Activated naive CD4-positive, alpha-beta T cell treated with anti-CD3 and anti-CD28 coated beads for 36 hours (primary cell): ENCODE results near the gene CDC23. TPM values are rescaled to one million over a fixed set of nuclear protein-coding genes. Genes with fewer than 3 reads are reported as not detected.
"Not testable (repeated sequence)": the region's sequence is repeated elsewhere in the genome, so short reads cannot be mapped to it uniquely, and the experiment has no call there.

Experiments used
- CTCF ChIA-PET: fragments of 350-600 bp; sonication (Branson Sonifier 250); formaldehyde crosslinking; loops from one replicate; lab custom pipeline; 2021; ENCODE audit warnings: antibody characterized with exemption; lab: Charles Lee
- DNase-seq: peaks from one replicate; pipeline ENCODE4 v3.0.0-alpha.2; 2020
- H3K27ac Mint-ChIP-seq: one replicate; pipeline ENCODE4 v1.8.0; 2021; ENCODE audit warnings: mild to moderate bottlenecking, mixed read lengths
- H3K27me3 Mint-ChIP-seq: one replicate; pipeline ENCODE4 v1.8.0; 2021; ENCODE audit warnings: low read depth, mixed read lengths
- H3K36me3 Mint-ChIP-seq: one replicate; pipeline ENCODE4 v1.8.0; 2021; ENCODE audit warnings: low read depth, mixed read lengths
- H3K4me1 Mint-ChIP-seq: one replicate; pipeline ENCODE4 v1.8.0; 2021; ENCODE audit warnings: low read depth, mixed read lengths
- H3K4me3 Mint-ChIP-seq: one replicate; pipeline ENCODE4 v1.8.0; 2021; ENCODE audit warnings: mild to moderate bottlenecking, moderate library complexity, mixed read lengths
- H3K9me3 Mint-ChIP-seq: one replicate; pipeline ENCODE4 v1.8.0; 2021; ENCODE audit warnings: mixed read lengths
- intact Hi-C: fragments of 100-400 bp; cut with micrococcal nuclease; formaldehyde crosslinking; loops from one replicate; pipeline ENCODE4 v1.15.1; 2023
- total RNA-seq, 2 experiments: library from RNA; stranded (reverse); gene quantifications; one replicate each; pipeline ENCODE4 v1.2.3, GENCODE V29; 2021

CDC23 gene
- total RNA-seq, 2 experiments from 2014 or later = 44.3 to 47.2 TPM

DNA sequence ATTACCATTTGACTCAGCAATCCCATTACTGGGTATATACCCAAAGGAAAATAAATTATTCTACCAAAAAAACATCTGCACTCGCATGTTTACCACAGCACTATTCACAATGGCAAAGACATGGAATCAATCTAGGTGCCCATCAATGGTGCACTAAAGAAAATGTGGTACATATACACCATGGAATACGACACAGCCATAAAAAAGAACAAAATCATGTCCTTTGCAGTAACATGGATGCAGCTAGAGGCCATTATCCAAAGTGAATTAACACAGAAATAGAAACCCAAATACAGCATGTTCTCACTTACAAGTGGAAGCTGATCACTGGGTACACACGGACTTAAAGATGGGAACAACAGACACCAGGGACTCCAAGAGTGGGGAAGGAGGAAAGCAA, 2.1 kb downstream of the CDC23 start:
- no peaks in the 10 kb centered on the region for H3K9me3 Mint-ChIP-seq
- peaks cover 18% of the 10 kb centered on the region for H3K4me1 Mint-ChIP-seq
- H3K36me3 Mint-ChIP-seq = peaks cover 17% of the 10 kb centered on the region
- intact Hi-C loops = loop anchor here (5.0 to 10.0 kb wide), 2 partner anchors 71 to 224 kb away; partner anchors contain the start of gene REEP2
- no peak overlapping the region for H3K27ac Mint-ChIP-seq
- peak overlapping the region; percentile 25 for H3K4me3 Mint-ChIP-seq
- CTCF ChIA-PET = no interaction called here
- H3K27me3 Mint-ChIP-seq = no peaks in the 10 kb centered on the region
- no peak for DNase-seq

DNA sequence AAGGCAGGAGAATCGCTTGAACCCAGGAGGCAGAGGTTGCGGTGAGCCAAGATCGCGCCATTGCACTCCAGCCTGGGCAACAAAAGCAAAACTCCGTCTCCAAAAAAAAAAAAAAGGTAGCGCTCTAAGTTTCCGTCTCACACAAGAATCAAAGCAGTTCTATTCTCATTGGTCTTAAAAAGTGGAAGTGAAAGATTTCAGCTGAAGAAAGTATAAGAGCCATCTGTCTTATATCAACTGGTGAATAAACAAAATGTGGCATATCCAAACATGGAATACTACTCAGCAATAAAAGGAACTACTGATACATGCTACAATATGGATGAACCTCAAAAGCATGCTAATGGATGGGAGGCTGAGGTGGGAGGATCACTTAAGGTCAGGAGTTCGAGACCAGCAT, 19.3 kb downstream of the CDC23 start:
- H3K27me3 Mint-ChIP-seq, H3K27ac Mint-ChIP-seq, DNase-seq, H3K9me3 Mint-ChIP-seq, H3K4me3 Mint-ChIP-seq, H3K4me1 Mint-ChIP-seq, intact Hi-C loops: not testable (repeated sequence)
- CTCF ChIA-PET = interaction anchor here (0.6 kb wide), 1 partner anchor 122 kb away, joined by 3 read pairs; no protein-coding TSS in a partner anchor
- peaks cover 24% of the 10 kb centered on the region for H3K36me3 Mint-ChIP-seq

DNA sequence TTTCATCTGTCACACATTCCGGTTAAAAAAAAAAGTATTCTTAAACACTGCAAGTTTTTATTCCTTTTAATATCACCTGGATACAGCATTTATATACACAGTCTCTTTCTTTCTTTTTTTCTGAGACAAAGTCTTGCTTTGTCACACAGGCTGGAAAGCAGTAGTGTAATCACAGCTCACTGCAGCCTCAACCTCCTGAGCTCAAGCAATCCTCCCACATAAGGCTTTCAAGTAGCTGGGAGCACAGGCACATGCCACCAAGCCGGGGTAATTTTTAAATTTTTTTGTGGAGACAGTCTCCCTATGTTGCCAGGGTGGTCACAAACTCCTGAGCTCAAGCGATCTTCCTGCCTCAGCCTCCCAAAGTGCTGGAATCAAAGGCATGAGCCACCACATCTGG, 20.3 kb downstream of the CDC23 start:
- no peak overlapping the region for H3K4me3 Mint-ChIP-seq
- no peak for DNase-seq

DNA sequence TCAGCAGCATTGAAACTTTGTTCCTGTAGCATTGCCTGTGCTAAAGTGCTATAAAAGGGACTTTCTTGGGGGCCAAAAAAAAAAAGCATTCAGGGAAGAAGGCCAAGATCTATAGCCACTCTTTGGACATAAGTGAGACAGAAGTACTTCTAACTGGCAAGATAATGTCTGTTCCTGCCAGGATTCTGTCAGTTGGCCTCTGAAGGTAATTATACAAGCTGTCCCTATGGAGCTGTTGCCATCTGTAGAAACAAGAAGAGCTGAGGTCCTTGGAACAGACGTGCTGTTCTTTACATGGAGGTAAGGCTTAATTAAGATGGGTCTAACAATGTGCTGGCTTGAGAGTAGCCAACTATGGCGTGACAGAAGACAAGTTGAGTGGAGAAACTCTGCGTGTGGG, 24.5 kb downstream of the CDC23 start:
- Mint-ChIP-seq H3K27me3 (no peaks in the 10 kb centered on the region), H3K36me3 (peaks cover 43% of the 10 kb centered on the region), H3K27ac (no peak overlapping the region)

More for the DNA sequence above, 20.3 kb downstream of the CDC23 start:
- H3K4me1 Mint-ChIP-seq = no peaks in the 10 kb centered on the region
- CTCF ChIA-PET = no interaction called here
- H3K27me3 Mint-ChIP-seq = no peaks in the 10 kb centered on the region
- H3K9me3 Mint-ChIP-seq = no peaks in the 10 kb centered on the region
- no peak overlapping the region for H3K27ac Mint-ChIP-seq
- intact Hi-C loops = no loop called here
- H3K36me3 Mint-ChIP-seq = peaks cover 26% of the 10 kb centered on the region

DNA sequence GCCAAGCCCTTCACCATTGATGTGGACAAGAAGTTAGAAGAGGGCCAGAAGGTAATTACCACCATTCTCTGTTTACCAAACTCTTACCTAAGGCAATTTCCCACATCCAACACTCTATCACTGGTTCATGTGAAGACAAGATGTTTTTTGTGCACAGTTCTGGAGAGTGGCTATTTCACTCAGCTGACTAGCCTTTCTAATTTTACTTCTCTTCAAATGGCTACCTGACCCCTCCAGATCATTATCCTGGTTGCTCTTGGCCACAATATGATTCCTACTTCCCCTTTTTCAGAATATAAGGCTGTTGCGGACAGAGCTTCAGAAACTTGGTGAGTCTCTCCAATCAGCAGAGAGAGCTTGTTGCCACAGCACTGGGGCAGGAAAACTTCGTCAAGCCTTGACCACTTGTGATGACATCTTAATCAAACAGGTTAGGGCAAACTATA, 27.1 kb downstream of the CDC23 start:
- Mint-ChIP-seq H3K27ac (no peak overlapping the region), H3K4me1 (no peaks in the 10 kb centered on the region), H3K36me3 (peaks cover 49% of the 10 kb centered on the region), H3K4me3 (no peak overlapping the region), H3K27me3 (no peaks in the 10 kb centered on the region), H3K9me3 (no peaks in the 10 kb centered on the region)
- intact Hi-C loops = no loop called here
- DNase-seq = no peak
- CTCF ChIA-PET = interaction anchor here (0.8 to 2.2 kb wide), 2 partner anchors 167 to 318 kb away, joined by 4 to 7 read pairs; partner anchors contain the start of gene KDM3B

More for the DNA sequence above, 24.5 kb downstream of the CDC23 start:
- H3K4me3 Mint-ChIP-seq = no peak overlapping the region
- DNase-seq = no peak
- H3K9me3 Mint-ChIP-seq = no peaks in the 10 kb centered on the region
- no peaks in the 10 kb centered on the region for H3K4me1 Mint-ChIP-seq
- CTCF ChIA-PET = interaction anchor here (0.8 to 1.0 kb wide), 2 partner anchors 10 to 163 kb away, joined by 3 read pairs; partner anchors contain the start of genes BRD8 and KIF20A
- intact Hi-C loops = no loop called here

DNA sequence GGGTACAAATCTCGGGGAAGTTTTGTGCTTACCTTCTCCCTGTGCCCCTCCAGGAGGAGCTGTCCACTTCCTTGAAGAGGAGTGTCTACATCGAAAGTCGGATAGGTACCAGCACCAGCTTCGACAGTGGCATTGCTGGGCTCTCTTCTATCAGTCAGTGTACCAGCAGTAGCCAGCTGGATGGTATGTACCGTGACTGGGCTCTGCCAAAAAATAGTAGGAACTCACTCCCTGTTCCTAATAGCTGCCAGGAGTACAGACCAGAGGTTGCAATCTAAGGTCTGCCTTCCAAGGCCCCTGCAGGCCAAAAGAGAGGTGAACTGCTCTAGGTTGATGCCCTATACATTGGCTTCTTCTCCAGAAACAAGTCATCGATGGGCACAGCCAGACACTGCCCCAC, 30.3 kb downstream of the CDC23 start:
- H3K36me3 Mint-ChIP-seq = peaks cover 45% of the 10 kb centered on the region
- H3K4me3 Mint-ChIP-seq = no peak overlapping the region
- intact Hi-C loops = no loop called here
- H3K27me3 Mint-ChIP-seq = no peaks in the 10 kb centered on the region
- H3K4me1 Mint-ChIP-seq = peaks cover 5% of the 10 kb centered on the region
- CTCF ChIA-PET = no interaction called here
- no peak overlapping the region for H3K27ac Mint-ChIP-seq
- H3K9me3 Mint-ChIP-seq = no peaks in the 10 kb centered on the region
- no peak for DNase-seq

DNA sequence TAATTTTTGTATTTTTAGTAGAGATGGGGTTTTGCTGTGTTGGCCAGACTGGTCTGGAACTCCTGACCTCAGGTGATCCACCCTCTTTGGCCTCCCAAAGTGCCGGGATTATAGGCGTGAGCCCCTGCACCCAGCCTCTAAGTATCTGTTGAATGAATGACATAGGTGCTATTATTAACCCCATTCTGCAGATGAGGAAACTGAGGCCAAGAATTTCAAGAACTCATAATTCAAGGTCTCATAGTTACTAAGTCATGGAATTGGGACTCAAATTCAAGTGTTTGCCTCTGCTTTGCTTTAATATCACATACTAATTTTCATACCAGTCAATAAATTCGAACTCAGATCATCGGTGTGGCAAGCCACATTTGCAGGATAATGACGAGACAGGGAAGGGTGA, 32.3 kb downstream of the CDC23 start:
- no peaks in the 10 kb centered on the region for H3K9me3 Mint-ChIP-seq
- H3K27ac Mint-ChIP-seq = no peak overlapping the region
- peaks cover 8% of the 10 kb centered on the region for H3K4me1 Mint-ChIP-seq
- no peak overlapping the region for H3K4me3 Mint-ChIP-seq
- intact Hi-C loops = loop anchor here (1.0 kb wide), 3 partner anchors 102 to 322 kb away; no protein-coding TSS in a partner anchor
- no peaks in the 10 kb centered on the region for H3K27me3 Mint-ChIP-seq
- no peak for DNase-seq
- H3K36me3 Mint-ChIP-seq = peaks cover 41% of the 10 kb centered on the region
- CTCF ChIA-PET = interaction anchor here (0.5 to 2.1 kb wide), 11 partner anchors 9 to 252 kb away, joined by 3 to 9 read pairs (median 4); partner anchors contain the start of gene CDC23

DNA sequence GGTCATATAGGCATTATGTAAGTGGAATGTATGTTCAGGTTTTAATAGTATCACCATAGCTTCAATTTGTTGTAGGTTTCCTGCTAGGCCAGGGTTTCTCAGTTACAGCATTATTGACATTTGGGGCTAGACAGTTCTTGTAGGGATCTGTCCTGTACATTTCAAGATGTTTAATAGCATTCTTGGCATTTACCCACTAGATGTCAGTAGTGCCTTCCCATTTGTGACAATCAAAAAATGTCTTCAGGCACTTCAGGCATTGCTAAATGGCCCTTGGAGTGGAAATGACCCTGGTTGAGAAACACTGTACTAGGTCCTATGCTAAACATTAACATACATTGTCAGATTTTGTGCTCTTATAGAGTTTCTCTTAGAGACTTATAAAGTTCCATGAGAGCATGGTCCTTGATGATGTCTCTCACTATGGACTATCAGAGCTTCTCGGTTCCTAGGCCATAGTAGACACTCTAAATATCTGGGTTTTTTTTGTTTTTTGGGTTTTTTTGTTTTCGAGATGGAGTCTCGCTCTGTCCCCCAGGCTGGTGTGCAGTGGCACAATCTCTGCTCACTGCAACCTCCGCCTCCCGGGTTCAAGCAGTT, 32.8 kb downstream of the CDC23 start:
- peak; percentile 8 for DNase-seq
- peaks cover 40% of the 10 kb centered on the region for H3K36me3 Mint-ChIP-seq
- no peaks in the 10 kb centered on the region for H3K9me3 Mint-ChIP-seq
- no peak overlapping the region for H3K4me3 Mint-ChIP-seq
- intact Hi-C loops = loop anchor here (1.0 kb wide), 3 partner anchors 103 to 323 kb away; no protein-coding TSS in a partner anchor
- peak overlapping the region; percentile 63 for H3K27ac Mint-ChIP-seq
- peaks cover 9% of the 10 kb centered on the region for H3K4me1 Mint-ChIP-seq
- H3K27me3 Mint-ChIP-seq = no peaks in the 10 kb centered on the region
- CTCF ChIA-PET = interaction anchor here (0.5 to 2.1 kb wide), 18 partner anchors 10 to 401 kb away, joined by 3 to 9 read pairs (median 4); partner anchors contain the start of genes CDC23 and KDM3B

DNA sequence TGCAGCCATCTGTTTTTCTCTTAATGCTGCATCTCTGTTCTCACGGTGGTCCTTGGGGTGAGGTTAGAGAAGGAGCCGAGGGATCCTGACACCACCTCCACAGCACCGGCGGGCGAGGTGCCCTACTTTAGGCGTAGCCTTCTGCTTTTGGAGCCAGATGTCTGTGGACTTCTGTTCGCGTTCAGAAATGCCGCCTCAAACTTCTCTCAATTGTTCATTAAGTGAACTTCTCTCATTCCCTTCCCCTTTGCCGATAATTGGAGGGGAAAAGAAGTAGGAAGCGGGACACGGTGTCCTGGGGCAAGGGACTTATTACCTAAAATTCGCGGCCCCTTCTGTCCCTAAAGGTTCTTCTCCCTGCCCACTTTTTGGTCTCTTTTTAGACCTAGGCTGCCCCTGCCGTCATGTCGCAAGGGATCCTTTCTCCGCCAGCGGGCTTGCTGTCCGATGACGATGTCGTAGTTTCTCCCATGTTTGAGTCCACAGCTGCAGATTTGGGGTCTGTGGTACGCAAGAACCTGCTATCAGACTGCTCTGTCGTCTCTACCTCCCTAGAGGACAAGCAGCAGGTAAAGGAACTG, 33.8 kb downstream of the CDC23 start:
- H3K27ac Mint-ChIP-seq = no peak overlapping the region
- peaks cover 38% of the 10 kb centered on the region for H3K36me3 Mint-ChIP-seq
- H3K9me3 Mint-ChIP-seq = no peaks in the 10 kb centered on the region
- H3K27me3 Mint-ChIP-seq = no peaks in the 10 kb centered on the region
- CTCF ChIA-PET = interaction anchor here (0.6 to 3.7 kb wide), 16 partner anchors 9 to 325 kb away, joined by 3 to 23 read pairs (median 4); partner anchors contain the start of gene KDM3B
- H3K4me1 Mint-ChIP-seq = peaks cover 12% of the 10 kb centered on the region
- H3K4me3 Mint-ChIP-seq = no peak overlapping the region
- DNase-seq = peak; percentile 26
- intact Hi-C loops = loop anchor here (1.0 to 10.0 kb wide), 2 partner anchors 146 to 255 kb away; partner anchors contain the start of genes FAM13B and REEP2

DNA sequence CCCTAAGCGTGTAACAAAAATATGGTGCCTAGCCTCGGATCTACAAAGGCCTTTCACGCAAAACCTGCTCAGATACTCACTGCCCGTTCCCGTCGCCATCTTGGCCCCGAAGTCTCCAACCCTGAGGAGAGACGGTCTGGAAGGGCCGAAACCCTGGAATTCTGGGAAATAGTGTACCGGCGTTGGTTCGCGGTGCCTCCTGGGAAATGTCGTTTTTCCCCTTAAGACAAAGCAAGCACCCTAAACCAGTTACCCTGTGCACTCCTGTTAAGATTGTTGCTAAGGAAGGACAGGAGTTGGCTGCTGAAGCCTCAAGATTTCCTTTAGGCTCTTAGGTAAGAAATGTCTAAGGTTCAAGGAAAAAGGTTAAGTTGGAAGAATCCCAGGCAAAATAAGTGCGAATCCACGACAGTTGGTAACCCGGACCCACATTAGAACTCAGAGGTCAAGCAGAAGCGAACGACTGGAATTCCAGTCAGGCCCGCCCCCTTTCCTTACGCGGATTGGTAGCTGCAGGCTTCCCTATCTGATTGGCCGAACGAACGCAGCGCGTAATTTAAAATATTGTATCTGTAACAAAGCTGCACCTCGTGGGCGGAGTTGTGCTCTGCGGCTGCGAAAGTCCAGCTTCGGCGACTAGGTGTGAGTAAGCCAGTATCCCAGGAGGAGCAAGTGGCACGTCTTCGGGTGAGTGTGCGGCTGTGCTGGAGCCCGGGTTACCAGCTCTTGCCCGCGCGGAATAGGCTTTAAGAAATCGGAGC, 34.4 kb downstream of the CDC23 start, which contains the start of the genes BRD8 and KIF20A:
Gene BRD8 (minus strand): TSS at position 115 of the 761 bp plus-strand sequence. CDS start 16 bp downstream, at position 99.
Gene KIF20A (plus strand): TSS at position 597 of the 761 bp plus-strand sequence. CDS start 569 bp downstream, outside the sequence.
- H3K9me3 Mint-ChIP-seq = no peaks in the 10 kb centered on the region
- peak; percentile 98 for DNase-seq
- CTCF ChIA-PET = interaction anchor here (0.7 to 3.7 kb wide), 11 partner anchors 9 to 1098 kb away, joined by 3 to 23 read pairs (median 4); partner anchors contain the start of gene KDM3B
- H3K4me3 Mint-ChIP-seq = no peak within 1 kb of the TSS
- H3K27me3 Mint-ChIP-seq = no peaks in the 10 kb centered on the region
- peaks cover 12% of the 10 kb centered on the region for H3K4me1 Mint-ChIP-seq
- intact Hi-C loops = loop anchor here (1.0 to 10.0 kb wide), 13 partner anchors 35 to 424 kb away; partner anchors contain the start of genes CDC23, CDC25C, ETF1 and FAM13B
- H3K27ac Mint-ChIP-seq = peak within 1 kb of the TSS; percentile 63
- H3K36me3 Mint-ChIP-seq = peaks cover 34% of the 10 kb centered on the region

DNA sequence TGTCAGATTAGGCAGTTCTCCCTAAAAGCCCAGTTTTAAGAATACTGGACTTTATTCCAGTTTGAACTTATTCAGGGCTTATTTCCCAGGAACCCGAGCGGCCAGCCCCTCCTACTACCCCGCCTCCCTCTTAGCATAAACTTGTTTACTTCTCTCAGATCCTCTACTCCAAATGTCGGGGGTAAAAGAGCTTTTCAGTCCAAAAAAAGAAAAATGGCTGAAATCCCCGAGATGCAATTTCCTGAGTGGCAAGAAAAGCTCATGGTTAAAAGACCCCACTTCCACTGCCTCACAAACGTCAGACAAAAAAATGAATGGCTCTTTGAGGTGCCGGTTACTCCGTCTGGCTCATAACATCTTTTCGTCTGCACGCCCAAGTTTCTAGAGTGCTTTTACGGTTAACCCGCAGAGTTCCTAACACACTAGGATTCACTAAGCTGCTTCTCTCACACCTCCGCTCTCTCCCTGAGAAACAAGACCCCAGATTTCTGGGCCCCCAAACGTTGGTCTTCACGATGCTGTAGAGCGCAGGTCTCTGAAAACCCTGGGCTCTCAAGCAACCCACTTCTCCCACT, 35.1 kb downstream of the CDC23 start:
- H3K4me1 Mint-ChIP-seq = peaks cover 12% of the 10 kb centered on the region
- CTCF ChIA-PET = interaction anchor here (0.6 to 3.7 kb wide), 7 partner anchors 48 to 1099 kb away, joined by 3 to 23 read pairs (median 4); partner anchors contain the start of gene KDM3B
- peaks cover 37% of the 10 kb centered on the region for H3K36me3 Mint-ChIP-seq
- peak; percentile 53 for DNase-seq
- no peaks in the 10 kb centered on the region for H3K27me3 Mint-ChIP-seq
- H3K27ac Mint-ChIP-seq = no peak overlapping the region
- no peaks in the 10 kb centered on the region for H3K9me3 Mint-ChIP-seq
- no peak overlapping the region for H3K4me3 Mint-ChIP-seq
- intact Hi-C loops = loop anchor here (1.0 to 10.0 kb wide), 12 partner anchors 35 to 424 kb away; partner anchors contain the start of genes CDC23, CDC25C, ETF1 and HNRNPA0
